Karpas-422 (cell line): ENCODE measurements around the gene FER. TPM values are rescaled to one million over a fixed set of nuclear protein-coding genes. Genes with fewer than 3 reads are reported as not detected.
"Not testable (repeated sequence)": the region's sequence is repeated elsewhere in the genome, so short reads cannot be mapped to it uniquely, and the experiment has no call there.

Experiments used
- DNase-seq: peaks from one replicate; pipeline ENCODE4 v3.0.0-alpha.2; 2015
- H2AFZ ChIP-seq: fragments of 200-600 bp; sonication (generic); 2 replicates; pipeline ENCODE4 v1.6.1; 2014; ENCODE audit warnings: antibody characterized with exemption, low read length, mixed read lengths
- H3K27ac ChIP-seq: fragments of 200-600 bp; sonication (generic); 2 replicates; pipeline ENCODE4 v1.5.1; 2014; ENCODE audit warnings: mild to moderate bottlenecking, low read length, moderate library complexity
- H3K27me3 ChIP-seq: fragments of 200-600 bp; sonication (generic); 2 replicates; pipeline ENCODE4 v1.6.1; 2014; ENCODE audit warnings: low read length, mixed read lengths
- H3K36me3 ChIP-seq: fragments of 200-600 bp; sonication (generic); 2 replicates; pipeline ENCODE4 v1.6.1; 2014; ENCODE audit warnings: low read length, mixed read lengths; ENCODE audit not compliant: insufficient read depth
- H3K4me1 ChIP-seq: fragments of 200-600 bp; sonication (generic); 2 replicates; pipeline ENCODE4 v1.6.1; 2014; ENCODE audit warnings: mild to moderate bottlenecking, low read length, mixed read lengths
- H3K4me2 ChIP-seq: fragments of 200-600 bp; sonication (generic); 2 replicates; pipeline ENCODE4 v1.6.1; 2014; ENCODE audit warnings: low read length, low read depth, mild to moderate bottlenecking; ENCODE audit not compliant: poor library complexity, severe bottlenecking
- H3K4me3 ChIP-seq: fragments of 200-600 bp; sonication (generic); 2 replicates; pipeline ENCODE4 v1.5.1; 2014; ENCODE audit warnings: mild to moderate bottlenecking, antibody characterized with exemption, low read length, mixed read lengths
- H3K79me2 ChIP-seq: fragments of 200-600 bp; sonication (generic); 2 replicates; pipeline ENCODE4 v1.6.1; 2014; ENCODE audit warnings: mild to moderate bottlenecking, low read length, mixed read lengths
- H3K9ac ChIP-seq: fragments of 200-600 bp; sonication (generic); 2 replicates; pipeline ENCODE4 v1.6.0; 2014; ENCODE audit warnings: low read length
- H3K9me2 ChIP-seq: fragments of 200-600 bp; sonication (generic), shearing (Covaris generic); replicated peaks from 2 replicates; pipeline ENCODE4 v1.6.0; 2014; ENCODE audit warnings: mild to moderate bottlenecking, low read length, moderate library complexity; ENCODE audit not compliant: insufficient read depth
- H3K9me3 ChIP-seq: fragments of 300-700, 200-600 bp; sonication (generic); 2 replicates; pipeline ENCODE4 v1.6.1; 2014; ENCODE audit warnings: low read length, mixed read lengths
- H4K20me1 ChIP-seq: fragments of 200-600 bp; sonication (generic); 2 replicates; pipeline ENCODE4 v1.6.1; 2014; ENCODE audit warnings: mild to moderate bottlenecking, antibody characterized with exemption, low read length, low read depth; ENCODE audit not compliant: insufficient read depth
- total RNA-seq: library from RNA; depleted of rRNA; stranded (reverse); fragments of >200 nt; shearing (Covaris generic); gene quantifications from 2 replicates; pipeline ENCODE4 v1.2.3, GENCODE V29; 2014; ENCODE audit warnings: low replicate concordance; rRNA removed

FER gene
- total RNA-seq: 9.2 and 14.6 TPM in 2 replicates

- Histone ChIP-seq H3K79me2 (no peaks in the 10 kb centered on the region), H2AFZ (peak within 1 kb of the TSS; percentile 96), H3K9me2 (no peaks in the 10 kb centered on the region), H3K27ac (no peak within 1 kb of the TSS), H3K36me3 (no peaks in the 10 kb centered on the region), H3K9ac (peak within 1 kb of the TSS; percentile 89), H4K20me1 (no peaks in the 10 kb centered on the region), H3K9me3 (no peaks in the 10 kb centered on the region), H3K4me1 (peaks cover 15% of the 10 kb centered on the region), H3K4me3 (peak within 1 kb of the TSS; percentile 87), H3K4me2 (peak within 1 kb of the TSS; percentile 90), H3K27me3 (no peaks in the 10 kb centered on the region)
- peak; percentile 40 for DNase-seq
These were observed at the start of gene FER for GRCh38 chr5:108747774-108748400. TSS of gene FER (plus strand) at chr5:108747897. CDS start at chr5:108798183, 50,286 bp downstream.

GRCh38 chr5:108700388-108700787, 47.3 kb upstream of the FER start:
- not testable (repeated sequence) for H2AFZ ChIP-seq, H3K27me3 ChIP-seq, H3K9me3 ChIP-seq, H3K9me2 ChIP-seq, H3K4me2 ChIP-seq, H3K27ac ChIP-seq, H4K20me1 ChIP-seq, H3K79me2 ChIP-seq, DNase-seq, H3K36me3 ChIP-seq, H3K9ac ChIP-seq, H3K4me3 ChIP-seq, H3K4me1 ChIP-seq

GRCh38 chr5:108700930-108701329, 46.8 kb upstream of the FER start:
- Histone ChIP-seq H3K9me3 (no peaks in the 10 kb centered on the region), H2AFZ (no peak overlapping the region), H3K36me3 (no peaks in the 10 kb centered on the region), H3K9ac (no peak overlapping the region), H4K20me1 (no peaks in the 10 kb centered on the region), H3K4me3 (no peak overlapping the region), H3K79me2 (no peaks in the 10 kb centered on the region), H3K27me3 (no peaks in the 10 kb centered on the region), H3K4me1 (no peaks in the 10 kb centered on the region), H3K9me2 (no peaks in the 10 kb centered on the region), H3K27ac (no peak overlapping the region), H3K4me2 (no peak overlapping the region)
- no peak for DNase-seq

- Histone ChIP-seq H4K20me1 (no peaks in the 10 kb centered on the region), H3K4me1 (no peaks in the 10 kb centered on the region), H3K27ac (no peak overlapping the region), H3K4me3 (no peak overlapping the region), H3K4me2 (no peak overlapping the region), H3K27me3 (no peaks in the 10 kb centered on the region), H3K9me2 (no peaks in the 10 kb centered on the region), H3K9ac (no peak overlapping the region), H3K36me3 (no peaks in the 10 kb centered on the region), H3K9me3 (no peaks in the 10 kb centered on the region), H3K79me2 (no peaks in the 10 kb centered on the region), H2AFZ (no peak overlapping the region)
- DNase-seq: no peak
These were observed 45.2 kb upstream of the FER start for GRCh38 chr5:108702546-108702945.

- Histone ChIP-seq H3K27me3 (no peaks in the 10 kb centered on the region), H3K36me3 (no peaks in the 10 kb centered on the region), H2AFZ (no peak overlapping the region), H3K4me2 (no peak overlapping the region), H3K9me2 (no peaks in the 10 kb centered on the region), H3K4me1 (no peaks in the 10 kb centered on the region), H3K27ac (no peak overlapping the region), H4K20me1 (no peaks in the 10 kb centered on the region), H3K9me3 (no peaks in the 10 kb centered on the region), H3K9ac (no peak overlapping the region), H3K79me2 (no peaks in the 10 kb centered on the region), H3K4me3 (no peak overlapping the region)
- no peak for DNase-seq
These were observed 44.4 kb upstream of the FER start for GRCh38 chr5:108703313-108703712.

GRCh38 chr5:108707141-108707540, 40.6 kb upstream of the FER start:
- H3K9me3 ChIP-seq: no peaks in the 10 kb centered on the region

GRCh38 chr5:108711898-108712297, 35.8 kb upstream of the FER start:
- no peaks in the 10 kb centered on the region for H3K79me2 ChIP-seq
- DNase-seq: no peak
- no peak overlapping the region for H2AFZ ChIP-seq
- no peaks in the 10 kb centered on the region for H3K9me2 ChIP-seq
- H3K36me3 ChIP-seq: no peaks in the 10 kb centered on the region
- H4K20me1 ChIP-seq: no peaks in the 10 kb centered on the region
- peaks cover under 1% of the 10 kb centered on the region; the same call in 1 of the 2 replicates for H3K4me1 ChIP-seq
- H3K27me3 ChIP-seq: no peaks in the 10 kb centered on the region
- no peak overlapping the region for H3K27ac ChIP-seq
- no peak overlapping the region for H3K9ac ChIP-seq
- no peaks in the 10 kb centered on the region for H3K9me3 ChIP-seq
- no peak overlapping the region for H3K4me2 ChIP-seq
- H3K4me3 ChIP-seq: no peak overlapping the region

More at GRCh38 chr5:108707141-108707540, 40.6 kb upstream of the FER start:
- Histone ChIP-seq H4K20me1 (no peaks in the 10 kb centered on the region), H3K36me3 (no peaks in the 10 kb centered on the region), H3K79me2 (no peaks in the 10 kb centered on the region), H3K27me3 (no peaks in the 10 kb centered on the region), H2AFZ (no peak overlapping the region), H3K9me2 (no peaks in the 10 kb centered on the region), H3K4me1 (no peaks in the 10 kb centered on the region), H3K27ac (no peak overlapping the region), H3K4me2 (no peak overlapping the region), H3K4me3 (no peak overlapping the region), H3K9ac (no peak overlapping the region)
- DNase-seq: no peak

GRCh38 chr5:108715408-108715807, 32.3 kb upstream of the FER start:
- Histone ChIP-seq H3K9me2 (no peaks in the 10 kb centered on the region), H3K36me3 (no peaks in the 10 kb centered on the region), H3K79me2 (no peaks in the 10 kb centered on the region), H2AFZ (no peak overlapping the region), H3K27ac (no peak overlapping the region), H3K9ac (no peak overlapping the region), H3K9me3 (no peaks in the 10 kb centered on the region), H3K27me3 (no peaks in the 10 kb centered on the region), H4K20me1 (no peaks in the 10 kb centered on the region), H3K4me3 (no peak overlapping the region), H3K4me1 (peaks cover 3% of the 10 kb centered on the region; the same call in 1 of the 2 replicates), H3K4me2 (no peak overlapping the region)
- no peak for DNase-seq
